ENCODE results near the gene C2CD2L. TPM values are rescaled to one million over a fixed set of nuclear protein-coding genes. Genes with fewer than 3 reads are reported as not detected.

The C2CD2L gene
- total RNA-seq, 1 experiment from 2014 or later = 6.4 TPM

DNA sequence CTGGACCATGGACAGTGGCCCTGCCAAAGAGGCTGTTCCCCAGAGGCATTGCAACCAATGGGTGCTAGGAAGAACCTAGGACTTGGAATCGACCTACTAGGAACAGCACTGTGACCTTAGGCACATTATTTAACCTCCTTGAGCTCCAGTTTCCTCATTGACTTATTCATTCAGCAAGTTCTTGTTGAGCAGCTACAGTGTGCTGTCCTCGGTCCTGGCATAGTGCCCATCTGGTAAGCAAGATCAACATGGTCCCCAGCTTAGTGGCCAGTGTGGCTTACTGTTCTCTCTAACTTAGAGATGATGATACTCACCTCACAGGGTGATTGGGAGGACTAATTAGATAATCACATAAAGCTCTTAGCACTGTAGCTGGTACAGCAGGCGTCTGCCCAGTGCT, 49.9 kb downstream of the C2CD2L start (continued):
- TF ChIP-seq, protein P1, sequence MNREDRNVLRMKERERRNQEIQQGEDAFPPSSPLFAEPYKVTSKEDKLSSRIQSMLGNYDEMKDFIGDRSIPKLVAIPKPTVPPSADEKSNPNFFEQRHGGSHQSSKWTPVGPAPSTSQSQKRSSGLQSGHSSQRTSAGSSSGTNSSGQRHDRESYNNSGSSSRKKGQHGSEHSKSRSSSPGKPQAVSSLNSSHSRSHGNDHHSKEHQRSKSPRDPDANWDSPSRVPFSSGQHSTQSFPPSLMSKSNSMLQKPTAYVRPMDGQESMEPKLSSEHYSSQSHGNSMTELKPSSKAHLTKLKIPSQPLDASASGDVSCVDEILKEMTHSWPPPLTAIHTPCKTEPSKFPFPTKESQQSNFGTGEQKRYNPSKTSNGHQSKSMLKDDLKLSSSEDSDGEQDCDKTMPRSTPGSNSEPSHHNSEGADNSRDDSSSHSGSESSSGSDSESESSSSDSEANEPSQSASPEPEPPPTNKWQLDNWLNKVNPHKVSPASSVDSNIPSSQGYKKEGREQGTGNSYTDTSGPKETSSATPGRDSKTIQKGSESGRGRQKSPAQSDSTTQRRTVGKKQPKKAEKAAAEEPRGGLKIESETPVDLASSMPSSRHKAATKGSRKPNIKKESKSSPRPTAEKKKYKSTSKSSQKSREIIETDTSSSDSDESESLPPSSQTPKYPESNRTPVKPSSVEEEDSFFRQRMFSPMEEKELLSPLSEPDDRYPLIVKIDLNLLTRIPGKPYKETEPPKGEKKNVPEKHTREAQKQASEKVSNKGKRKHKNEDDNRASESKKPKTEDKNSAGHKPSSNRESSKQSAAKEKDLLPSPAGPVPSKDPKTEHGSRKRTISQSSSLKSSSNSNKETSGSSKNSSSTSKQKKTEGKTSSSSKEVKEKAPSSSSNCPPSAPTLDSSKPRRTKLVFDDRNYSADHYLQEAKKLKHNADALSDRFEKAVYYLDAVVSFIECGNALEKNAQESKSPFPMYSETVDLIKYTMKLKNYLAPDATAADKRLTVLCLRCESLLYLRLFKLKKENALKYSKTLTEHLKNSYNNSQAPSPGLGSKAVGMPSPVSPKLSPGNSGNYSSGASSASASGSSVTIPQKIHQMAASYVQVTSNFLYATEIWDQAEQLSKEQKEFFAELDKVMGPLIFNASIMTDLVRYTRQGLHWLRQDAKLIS (CRISPR knock-in tag; IDR thresholded peaks at IDR 0.05; ENCODE audit: borderline replicate concordance) = no peak

DNA sequence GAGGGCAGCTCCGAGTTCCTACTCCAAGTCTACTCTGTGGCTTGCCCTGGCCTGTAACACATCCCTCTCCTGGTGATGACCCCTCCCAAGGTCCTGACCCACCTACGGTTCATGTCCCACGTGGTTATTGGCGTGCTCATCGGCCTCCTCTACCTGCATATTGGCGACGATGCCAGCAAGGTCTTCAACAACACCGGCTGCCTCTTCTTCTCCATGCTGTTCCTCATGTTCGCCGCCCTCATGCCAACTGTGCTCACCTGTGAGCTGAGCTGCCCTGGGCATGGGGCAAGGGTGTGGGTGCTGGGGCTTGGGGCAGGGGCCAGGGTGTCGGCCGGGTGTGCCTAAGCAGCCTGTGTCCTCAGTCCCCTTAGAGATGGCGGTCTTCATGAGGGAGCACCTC, 51.3 kb downstream of the C2CD2L start:
- H3K27me3 Mint-ChIP-seq (ENCODE audit: low read depth) = no peaks in the 10 kb centered on the region; the same call in 1 of the 2 replicates
- ChIA-PET POLR2A (no interaction called here), CTCF (no interaction called here)
- no peak overlapping the region for H3K27ac Mint-ChIP-seq
- H3K4me3 Mint-ChIP-seq = no peak overlapping the region
- DNase-seq (ENCODE audit: low spot score) (no peak), ATAC-seq (no peak)
- peaks cover 12% of the 10 kb centered on the region for H3K4me1 Mint-ChIP-seq
- no peak for TF ChIP-seq JAZF1 (CRISPR knock-in tag; IDR thresholded peaks at IDR 0.05)
- no peaks in the 10 kb centered on the region for H3K36me3 Mint-ChIP-seq
- H3K9me3 Mint-ChIP-seq = no peaks in the 10 kb centered on the region

DNA sequence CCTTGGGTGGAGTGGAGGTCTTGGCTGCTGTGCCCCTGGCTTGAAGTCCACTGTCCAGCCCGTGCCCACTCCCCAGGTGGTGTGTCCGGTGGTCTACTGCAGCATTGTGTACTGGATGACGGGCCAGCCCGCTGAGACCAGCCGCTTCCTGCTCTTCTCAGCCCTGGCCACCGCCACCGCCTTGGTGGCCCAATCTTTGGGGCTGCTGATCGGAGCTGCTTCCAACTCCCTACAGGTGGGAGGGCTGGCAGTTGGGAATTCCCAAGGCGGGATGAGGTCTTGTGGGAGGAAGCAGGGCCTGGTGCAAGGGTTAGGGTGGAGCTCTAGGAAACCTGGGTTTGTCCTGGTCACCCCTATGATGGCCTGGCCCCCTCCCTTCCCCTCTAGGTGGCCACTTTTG, 53.0 kb downstream of the C2CD2L start:
- no peak for ATAC-seq
- TF ChIP-seq KAT7 (CRISPR knock-in tag; IDR thresholded peaks at IDR 0.05; ENCODE audit: borderline replicate concordance) = no peak
- TF ChIP-seq ZNF423 (CRISPR knock-in tag; IDR thresholded peaks at IDR 0.05) = no peak
- no peak for TF ChIP-seq IRF2 (CRISPR knock-in tag; IDR thresholded peaks at IDR 0.05; ENCODE audit: borderline replicate concordance, low read depth)
- TF ChIP-seq, protein P2, sequence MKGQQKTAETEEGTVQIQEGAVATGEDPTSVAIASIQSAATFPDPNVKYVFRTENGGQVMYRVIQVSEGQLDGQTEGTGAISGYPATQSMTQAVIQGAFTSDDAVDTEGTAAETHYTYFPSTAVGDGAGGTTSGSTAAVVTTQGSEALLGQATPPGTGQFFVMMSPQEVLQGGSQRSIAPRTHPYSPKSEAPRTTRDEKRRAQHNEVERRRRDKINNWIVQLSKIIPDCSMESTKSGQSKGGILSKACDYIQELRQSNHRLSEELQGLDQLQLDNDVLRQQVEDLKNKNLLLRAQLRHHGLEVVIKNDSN (CRISPR knock-in tag; IDR thresholded peaks at IDR 0.05) = no peak
- TF ChIP-seq, protein P3, sequence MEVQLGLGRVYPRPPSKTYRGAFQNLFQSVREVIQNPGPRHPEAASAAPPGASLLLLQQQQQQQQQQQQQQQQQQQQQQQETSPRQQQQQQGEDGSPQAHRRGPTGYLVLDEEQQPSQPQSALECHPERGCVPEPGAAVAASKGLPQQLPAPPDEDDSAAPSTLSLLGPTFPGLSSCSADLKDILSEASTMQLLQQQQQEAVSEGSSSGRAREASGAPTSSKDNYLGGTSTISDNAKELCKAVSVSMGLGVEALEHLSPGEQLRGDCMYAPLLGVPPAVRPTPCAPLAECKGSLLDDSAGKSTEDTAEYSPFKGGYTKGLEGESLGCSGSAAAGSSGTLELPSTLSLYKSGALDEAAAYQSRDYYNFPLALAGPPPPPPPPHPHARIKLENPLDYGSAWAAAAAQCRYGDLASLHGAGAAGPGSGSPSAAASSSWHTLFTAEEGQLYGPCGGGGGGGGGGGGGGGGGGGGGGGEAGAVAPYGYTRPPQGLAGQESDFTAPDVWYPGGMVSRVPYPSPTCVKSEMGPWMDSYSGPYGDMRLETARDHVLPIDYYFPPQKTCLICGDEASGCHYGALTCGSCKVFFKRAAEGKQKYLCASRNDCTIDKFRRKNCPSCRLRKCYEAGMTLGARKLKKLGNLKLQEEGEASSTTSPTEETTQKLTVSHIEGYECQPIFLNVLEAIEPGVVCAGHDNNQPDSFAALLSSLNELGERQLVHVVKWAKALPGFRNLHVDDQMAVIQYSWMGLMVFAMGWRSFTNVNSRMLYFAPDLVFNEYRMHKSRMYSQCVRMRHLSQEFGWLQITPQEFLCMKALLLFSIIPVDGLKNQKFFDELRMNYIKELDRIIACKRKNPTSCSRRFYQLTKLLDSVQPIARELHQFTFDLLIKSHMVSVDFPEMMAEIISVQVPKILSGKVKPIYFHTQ (CRISPR knock-in tag; IDR thresholded peaks at IDR 0.05) = no peak
- no peak for TF ChIP-seq ZNF263 (CRISPR knock-in tag; IDR thresholded peaks at IDR 0.05; ENCODE audit: low read depth)
- TF ChIP-seq, protein P4, sequence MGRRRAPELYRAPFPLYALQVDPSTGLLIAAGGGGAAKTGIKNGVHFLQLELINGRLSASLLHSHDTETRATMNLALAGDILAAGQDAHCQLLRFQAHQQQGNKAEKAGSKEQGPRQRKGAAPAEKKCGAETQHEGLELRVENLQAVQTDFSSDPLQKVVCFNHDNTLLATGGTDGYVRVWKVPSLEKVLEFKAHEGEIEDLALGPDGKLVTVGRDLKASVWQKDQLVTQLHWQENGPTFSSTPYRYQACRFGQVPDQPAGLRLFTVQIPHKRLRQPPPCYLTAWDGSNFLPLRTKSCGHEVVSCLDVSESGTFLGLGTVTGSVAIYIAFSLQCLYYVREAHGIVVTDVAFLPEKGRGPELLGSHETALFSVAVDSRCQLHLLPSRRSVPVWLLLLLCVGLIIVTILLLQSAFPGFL (CRISPR knock-in tag; IDR thresholded peaks at IDR 0.05; ENCODE audit: borderline replicate concordance) = no peak
- TF ChIP-seq FOXK1 (CRISPR knock-in tag; IDR thresholded peaks at IDR 0.05) = no peak
- TF ChIP-seq CREB1 (CRISPR knock-in tag; IDR thresholded peaks at IDR 0.05) = no peak
- TF ChIP-seq, protein P5, sequence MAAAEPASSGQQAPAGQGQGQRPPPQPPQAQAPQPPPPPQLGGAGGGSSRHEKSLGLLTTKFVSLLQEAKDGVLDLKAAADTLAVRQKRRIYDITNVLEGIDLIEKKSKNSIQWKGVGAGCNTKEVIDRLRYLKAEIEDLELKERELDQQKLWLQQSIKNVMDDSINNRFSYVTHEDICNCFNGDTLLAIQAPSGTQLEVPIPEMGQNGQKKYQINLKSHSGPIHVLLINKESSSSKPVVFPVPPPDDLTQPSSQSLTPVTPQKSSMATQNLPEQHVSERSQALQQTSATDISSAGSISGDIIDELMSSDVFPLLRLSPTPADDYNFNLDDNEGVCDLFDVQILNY (CRISPR knock-in tag; IDR thresholded peaks at IDR 0.05) = no peak
- no peak for TF ChIP-seq FOXJ3 (CRISPR knock-in tag; IDR thresholded peaks at IDR 0.05; ENCODE audit: borderline replicate concordance)
- TF ChIP-seq, protein P6, sequence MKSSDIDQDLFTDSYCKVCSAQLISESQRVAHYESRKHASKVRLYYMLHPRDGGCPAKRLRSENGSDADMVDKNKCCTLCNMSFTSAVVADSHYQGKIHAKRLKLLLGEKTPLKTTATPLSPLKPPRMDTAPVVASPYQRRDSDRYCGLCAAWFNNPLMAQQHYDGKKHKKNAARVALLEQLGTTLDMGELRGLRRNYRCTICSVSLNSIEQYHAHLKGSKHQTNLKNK (CRISPR knock-in tag; IDR thresholded peaks at IDR 0.05) = no peak
- Mint-ChIP-seq H3K27ac (no peak overlapping the region), H3K27me3 (ENCODE audit: low read depth) (no peaks in the 10 kb centered on the region; the same call in 1 of the 2 replicates), H3K36me3 (no peaks in the 10 kb centered on the region), H3K4me1 (peaks cover 12% of the 10 kb centered on the region), H3K4me3 (no peak overlapping the region), H3K9me3 (no peaks in the 10 kb centered on the region)
- DNase-seq (ENCODE audit: low spot score) = no peak
- ChIA-PET POLR2A (no interaction called here), CTCF (interaction anchor here (0.7 to 2.2 kb wide), 8 partner anchors 9 to 164 kb away, joined by 3 to 16 read pairs (median 4); partner anchors contain the start of gene CBL)
